ENCODE measurements around the gene MOCS1.

Gene MOCS1

GRCh38 chr6:39899554-39900295 is 34.5 kb downstream of the MOCS1 start:
- no peak for DNase-seq

GRCh38 chr6:39898625-39899024 is 35.6 kb downstream of the MOCS1 start:
- DNase-seq: no peak

GRCh38 chr6:39897698-39898097 is 36.6 kb downstream of the MOCS1 start:
- DNase-seq: no peak

- no peak for DNase-seq
Observed at GRCh38 chr6:39896701-39897100, 37.6 kb downstream of the MOCS1 start.

- DNase-seq: no peak
Observed at GRCh38 chr6:39893286-39893685, 41.0 kb downstream of the MOCS1 start.

- no peak for DNase-seq
Observed at GRCh38 chr6:39892490-39893129, 41.7 kb downstream of the MOCS1 start.

- no peak for DNase-seq
Observed at GRCh38 chr6:39891976-39892375, 42.3 kb downstream of the MOCS1 start.

- DNase-seq: no peak
Observed at GRCh38 chr6:39891353-39891752, 42.9 kb downstream of the MOCS1 start.

GRCh38 chr6:39889229-39889628 is 45.0 kb downstream of the MOCS1 start:
- DNase-seq: no peak

- DNase-seq: no peak
Observed at GRCh38 chr6:39887692-39888450, 46.4 kb downstream of the MOCS1 start.

GRCh38 chr6:39886871-39887270 is 47.4 kb downstream of the MOCS1 start:
- no peak for DNase-seq

- DNase-seq: no peak
Observed at GRCh38 chr6:39885691-39886090, 48.6 kb downstream of the MOCS1 start.

GRCh38 chr6:39884696-39885095 is 49.6 kb downstream of the MOCS1 start:
- no peak for DNase-seq

- DNase-seq: no peak
Observed at GRCh38 chr6:39882531-39882899, 51.7 kb downstream of the MOCS1 start.

- no peak for DNase-seq
Observed at GRCh38 chr6:39881851-39882530, 52.3 kb downstream of the MOCS1 start.

GRCh38 chr6:39880594-39880993 is 53.7 kb downstream of the MOCS1 start:
- DNase-seq: no peak

GRCh38 chr6:39879535-39879934 is 54.7 kb downstream of the MOCS1 start:
- no peak for DNase-seq

- no peak for DNase-seq
Observed at GRCh38 chr6:39876826-39877225, 57.4 kb downstream of the MOCS1 start.

GRCh38 chr6:39876111-39876510 is 58.2 kb downstream of the MOCS1 start:
- no peak for DNase-seq

GRCh38 chr6:39873439-39873838 is 60.8 kb downstream of the MOCS1 start:
- DNase-seq: no peak

GRCh38 chr6:39870950-39871349 is 63.3 kb downstream of the MOCS1 start:
- DNase-seq: no peak

- no peak for DNase-seq
Observed at GRCh38 chr6:39867592-39867991, 66.7 kb downstream of the MOCS1 start.

All from CD4-positive, alpha-beta T cell treated with Interleukin-1 beta for 1 hour (primary cell).